HEK293 (cell line): ENCODE data around the gene CFL1.

Experiments
- CTCF ChIA-PET: fragments of 350-600 bp; formaldehyde crosslinking; extraction: SDS; loops from one replicate; lab custom pipeline; 2021; ENCODE audit warnings: antibody characterized with exemption; lab: Yijun Ruan, JAX
- POLR2A ChIA-PET: fragments of 300-600 bp; formaldehyde crosslinking; extraction: SDS; loops from one replicate; lab custom pipeline; 2020; ENCODE audit warnings: antibody characterized with exemption, inconsistent platforms; lab: Yijun Ruan, JAX
- H3K27ac ChIP-seq: fragments of 200-500 bp; sonication (Bioruptor generic); 2 replicates; pipeline ENCODE4 v1.5.1; 2014; ENCODE audit warnings: low read depth, low read length, control low read depth, inconsistent platforms; ENCODE audit errors: extremely low read depth
- H3K36me3 ChIP-seq, 2 experiments: fragments of 200-500 bp in 1 of 2; sonication (Bioruptor generic) in 1 of 2; 1 replicate in 1 of 2; 2 replicates in 1 of 2; pipeline ENCODE4 v1.5.1; 2014 to 2017; ENCODE audit warnings: inconsistent platforms in 2 of 2, low read length in 2 of 2; ENCODE audit not compliant: control insufficient read depth in 2 of 2, insufficient read depth in 1 of 2
- H3K4me1 ChIP-seq: fragments of 200-500 bp; sonication (Bioruptor generic); 2 replicates; pipeline ENCODE4 v1.5.1; 2014; ENCODE audit warnings: mild to moderate bottlenecking, low read length, inconsistent platforms; ENCODE audit not compliant: control insufficient read depth, insufficient read depth
- H3K4me3 ChIP-seq: 2 replicates; pipeline ENCODE4 v1.5.1; 2011; ENCODE audit warnings: low read depth, mild to moderate bottlenecking, control low read depth, low read length, moderate library complexity
- H3K9me3 ChIP-seq: fragments of 200-500 bp; sonication (Bioruptor generic); 2 replicates; pipeline ENCODE4 v1.5.1; 2014; ENCODE audit warnings: low read depth, low read length, inconsistent platforms; ENCODE audit not compliant: control insufficient read depth, insufficient read depth
- BCL11B ChIP-seq: fragments of 450-650 bp; formaldehyde crosslinking; IDR thresholded peaks from 2 replicates; pipeline ENCODE4 v1.5.1; 2016; ENCODE audit warnings: low read depth, missing biosample characterization, missing genetic modification characterization
- CTCF ChIP-seq: fragments of 450-650 bp; formaldehyde crosslinking; IDR thresholded peaks from 2 replicates; pipeline ENCODE4 v1.5.1; 2016; ENCODE audit warnings: missing biosample characterization, missing genetic modification characterization
- GFI1B ChIP-seq: fragments of 450-650 bp; formaldehyde crosslinking; IDR thresholded peaks from 2 replicates; pipeline ENCODE4 v1.5.1; 2016; ENCODE audit warnings: missing biosample characterization, missing genetic modification characterization
- KLF10 ChIP-seq: fragments of 450-650 bp; IDR thresholded peaks from 2 replicates; pipeline ENCODE4 v1.5.1; 2018; ENCODE audit warnings: missing biosample characterization, mild to moderate bottlenecking, missing genetic modification characterization
- KLF17 ChIP-seq: fragments of 450-650 bp; formaldehyde crosslinking; IDR thresholded peaks from 2 replicates; pipeline ENCODE4 v1.5.1; 2016; ENCODE audit warnings: missing biosample characterization, missing genetic modification characterization
- KLF8 ChIP-seq: fragments of 450-650 bp; formaldehyde crosslinking; IDR thresholded peaks from 2 replicates; pipeline ENCODE4 v1.5.1; 2016; ENCODE audit warnings: missing biosample characterization, missing genetic modification characterization
- MEIS1 ChIP-seq: sonication (generic); formaldehyde crosslinking; IDR thresholded peaks from 2 replicates; pipeline ENCODE4 v1.8.1; 2022; ENCODE audit warnings: missing genetic modification reagents, mild to moderate bottlenecking, borderline replicate concordance
- SP2 ChIP-seq: fragments of 450-650 bp; formaldehyde crosslinking; IDR thresholded peaks from 2 replicates; pipeline ENCODE4 v1.5.1; 2016; ENCODE audit warnings: missing biosample characterization, missing genetic modification characterization
- SP7 ChIP-seq: fragments of 450-650 bp; formaldehyde crosslinking; IDR thresholded peaks from 2 replicates; pipeline ENCODE4 v1.5.1; 2016; ENCODE audit warnings: missing biosample characterization, missing genetic modification characterization
- ZBTB20 ChIP-seq: fragments of 450-650 bp; formaldehyde crosslinking; IDR thresholded peaks from 2 replicates; pipeline ENCODE4 v1.5.1; 2016; ENCODE audit warnings: missing biosample characterization, missing genetic modification characterization
- ZBTB26 ChIP-seq: fragments of 450-650 bp; formaldehyde crosslinking; optimal IDR thresholded peaks from 2 replicates; pipeline ENCODE3; 2016; ENCODE audit warnings: missing biosample characterization, mild to moderate bottlenecking, missing genetic modification characterization
- ZBTB7A ChIP-seq: fragments of 450-650 bp; formaldehyde crosslinking; IDR thresholded peaks from 2 replicates; pipeline ENCODE4 v1.5.1; 2016; ENCODE audit warnings: low read depth, missing biosample characterization, missing genetic modification characterization
- ZBTB8A ChIP-seq: fragments of 450-650 bp; formaldehyde crosslinking; IDR thresholded peaks from 2 replicates; pipeline ENCODE4 v1.5.1; 2016; ENCODE audit warnings: missing biosample characterization, missing genetic modification characterization
- ZEB2 ChIP-seq: fragments of 450-650 bp; formaldehyde crosslinking; IDR thresholded peaks from 2 replicates; pipeline ENCODE4 v1.5.1; 2016; ENCODE audit warnings: missing biosample characterization, missing genetic modification characterization
- ZFP69B ChIP-seq: fragments of 450-650 bp; formaldehyde crosslinking; IDR thresholded peaks from 2 replicates; pipeline ENCODE4 v1.5.1; 2016; ENCODE audit warnings: missing biosample characterization, missing genetic modification characterization
- ZNF133 ChIP-seq: fragments of 450-650 bp; formaldehyde crosslinking; IDR thresholded peaks from 2 replicates; pipeline ENCODE4 v1.5.1; 2016; ENCODE audit warnings: missing biosample characterization, missing genetic modification characterization
- ZNF155 ChIP-seq: fragments of 450-650 bp; formaldehyde crosslinking; IDR thresholded peaks from 2 replicates; pipeline ENCODE4 v1.5.1; 2016; ENCODE audit warnings: missing biosample characterization, missing genetic modification characterization
- ZNF2 ChIP-seq: fragments of 450-650 bp; formaldehyde crosslinking; IDR thresholded peaks from 2 replicates; pipeline ENCODE4 v1.5.1; 2016; ENCODE audit warnings: missing biosample characterization, missing genetic modification characterization
- ZNF266 ChIP-seq: fragments of 450-650 bp; formaldehyde crosslinking; IDR thresholded peaks from 2 replicates; pipeline ENCODE4 v1.5.1; 2016; ENCODE audit warnings: missing biosample characterization, missing genetic modification characterization, low read depth
- ZNF302 ChIP-seq: fragments of 450-650 bp; formaldehyde crosslinking; IDR thresholded peaks from 2 replicates; pipeline ENCODE4 v1.5.1; 2016; ENCODE audit warnings: missing biosample characterization, missing genetic modification characterization, low read depth
- ZNF324 ChIP-seq: fragments of 450-650 bp; formaldehyde crosslinking; IDR thresholded peaks from 2 replicates; pipeline ENCODE4 v1.5.1; 2016; ENCODE audit warnings: missing biosample characterization, missing genetic modification characterization
- ZNF335 ChIP-seq: fragments of 450-650 bp; formaldehyde crosslinking; conservative IDR thresholded peaks from 2 replicates; pipeline ENCODE4 v1.5.1; 2016; ENCODE audit warnings: missing biosample characterization, missing genetic modification characterization
- ZNF394 ChIP-seq: fragments of 450-650 bp; formaldehyde crosslinking; IDR thresholded peaks from 2 replicates; pipeline ENCODE4 v1.5.1; 2016; ENCODE audit warnings: missing biosample characterization, missing genetic modification characterization, mild to moderate bottlenecking, moderate library complexity, borderline replicate concordance
- ZNF423 ChIP-seq: fragments of 450-650 bp; formaldehyde crosslinking; IDR thresholded peaks from 2 replicates; pipeline ENCODE4 v1.5.1; 2016; ENCODE audit warnings: missing biosample characterization, missing genetic modification characterization
- ZNF433 ChIP-seq: fragments of 450-650 bp; formaldehyde crosslinking; IDR thresholded peaks from 2 replicates; pipeline ENCODE4 v1.5.1; 2016; ENCODE audit warnings: missing biosample characterization, missing genetic modification characterization, low read depth
- ZNF513 ChIP-seq: fragments of 450-650 bp; IDR thresholded peaks from 2 replicates; pipeline ENCODE4 v1.5.1; 2018; ENCODE audit warnings: missing biosample characterization, missing genetic modification characterization
- ZNF629 ChIP-seq: fragments of 450-650 bp; formaldehyde crosslinking; IDR thresholded peaks from 2 replicates; pipeline ENCODE4 v1.5.1; 2017; ENCODE audit warnings: missing biosample characterization, missing genetic modification characterization
- ZNF654 ChIP-seq: fragments of 450-650 bp; formaldehyde crosslinking; IDR thresholded peaks from 2 replicates; pipeline ENCODE4 v1.5.1; 2016; ENCODE audit warnings: low read depth, missing biosample characterization, missing genetic modification characterization
- ZNF830 ChIP-seq: fragments of 450-650 bp; IDR thresholded peaks from 2 replicates; pipeline ENCODE4 v1.5.0; 2018; ENCODE audit warnings: missing biosample characterization, missing genetic modification characterization, low read depth, mild to moderate bottlenecking, moderate library complexity
- ZSCAN30 ChIP-seq: fragments of 450-650 bp; IDR thresholded peaks from 2 replicates; pipeline ENCODE4 v1.5.1; 2018; ENCODE audit warnings: missing biosample characterization, mild to moderate bottlenecking, missing genetic modification characterization, moderate library complexity
- ZSCAN5A ChIP-seq: fragments of 450-650 bp; formaldehyde crosslinking; IDR thresholded peaks from 2 replicates; pipeline ENCODE4 v1.5.1; 2016; ENCODE audit warnings: missing biosample characterization, missing genetic modification characterization

Gene CFL1

GRCh38 chr11:65817835-65818680, 39.9 kb downstream of the CFL1 start:
- CTCF ChIA-PET = interaction anchor here (0.6 to 5.4 kb wide), 57 partner anchors 9 to 503 kb away, joined by 3 to 45 read pairs (median 4); partner anchors contain the start of genes AP5B1, KAT5, MUS81 and RNASEH2C
- POLR2A ChIA-PET = interaction anchor here (0.7 to 1.8 kb wide), 5 partner anchors 10 to 109 kb away, joined by 3 to 10 read pairs (median 5); partner anchors contain the start of gene KAT5
- Histone ChIP-seq H3K4me1 (no peaks in the 10 kb centered on the region; the same call in 1 of the 2 replicates), H3K27ac (peak overlapping the region; percentile 45; the same call in 1 of the 2 replicates), H3K9me3 (no peaks in the 10 kb centered on the region), H3K36me3 (no peaks in the 10 kb centered on the region), H3K4me3 (peak overlapping the region; percentile 66)
- TF ChIP-seq ZBTB26 (tag by site-specific recombination) = peak; percentile 63
- TF ChIP-seq ZNF513 (tag by site-specific recombination) = no peak
- TF ChIP-seq ZNF423 (tag by site-specific recombination) = no peak
- peak; percentile 92 for TF ChIP-seq BCL11B (tag by site-specific recombination)
- TF ChIP-seq ZFP69B (tag by site-specific recombination) = no peak
- 0 out of 2 replicates have a peak, but pooled peaks have one; percentile 19 for TF ChIP-seq ZBTB7A (tag by site-specific recombination)
- TF ChIP-seq ZNF394 (tag by site-specific recombination) = no peak
- TF ChIP-seq ZNF654 (tag by site-specific recombination) = peak; percentile 59
- peak; percentile 5; the same call in 1 of the 2 replicates for TF ChIP-seq ZBTB20 (tag by site-specific recombination)
- TF ChIP-seq GFI1B (tag by site-specific recombination) = no peak
- peak; percentile 31; the same call in 1 of the 2 replicates for TF ChIP-seq ZNF324 (tag by site-specific recombination)
- TF ChIP-seq ZNF302 (tag by site-specific recombination) = no peak
- peak; percentile 73 for TF ChIP-seq ZBTB8A (tag by site-specific recombination)
- no peak for TF ChIP-seq ZNF433 (tag by site-specific recombination)
- TF ChIP-seq KLF17 (tag by site-specific recombination) = 0 out of 2 replicates have a peak, but pooled peaks have one; percentile 40
- no peak for TF ChIP-seq ZNF133
- TF ChIP-seq SP2 = 0 out of 2 replicates have a peak, but pooled peaks have one; percentile 23
- peak; percentile 10; the same call in 1 of the 2 replicates for TF ChIP-seq SP7 (tag by site-specific recombination)
- no peak; the same call in 1 of the 2 replicates for TF ChIP-seq KLF10 (tag by site-specific recombination)
- TF ChIP-seq ZNF2 = 0 out of 2 replicates have a peak, but pooled peaks have one; percentile 26
- TF ChIP-seq ZEB2 = peak; percentile 74
- TF ChIP-seq CTCF = peak; percentile 92
- TF ChIP-seq ZNF335 (tag by site-specific recombination) = peak; percentile 48; the same call in 1 of the 2 replicates
- TF ChIP-seq ZNF266 (tag by site-specific recombination) = no peak
- no peak for TF ChIP-seq ZNF155
- peak; percentile 44; the same call in 1 of the 2 replicates for TF ChIP-seq ZSCAN30
- no peak; the same call in 1 of the 2 replicates for TF ChIP-seq ZNF629 (tag by site-specific recombination)
- TF ChIP-seq ZNF830 (tag by site-specific recombination) = no peak
- no peak for TF ChIP-seq MEIS1 (CRISPR knock-in tag)
- 0 out of 2 replicates have a peak, but pooled peaks have one; percentile 38 for TF ChIP-seq KLF8 (tag by site-specific recombination)
- TF ChIP-seq ZSCAN5A (tag by site-specific recombination) = 0 out of 2 replicates have a peak, but pooled peaks have one; percentile 22
